HEK293 (cell line): Measurements from ENCODE around the gene ARFIP2.

Experiments
- PRDM1 ChIP-seq: fragments of 450-650 bp; formaldehyde crosslinking; IDR thresholded peaks from 2 replicates; pipeline ENCODE4; 2016; ENCODE audit warnings: missing biosample characterization, missing genetic modification characterization
- ZNF214 ChIP-seq: fragments of 450-650 bp; formaldehyde crosslinking; IDR thresholded peaks from 2 replicates; pipeline ENCODE4 v1.5.1; 2017; ENCODE audit warnings: missing biosample characterization, mild to moderate bottlenecking, missing genetic modification characterization, borderline replicate concordance
- TF ChIP-seq, protein P1 (sequence below): fragments of 450-650 bp; formaldehyde crosslinking; IDR thresholded peaks from 2 replicates; pipeline ENCODE4 v1.5.1; 2016; ENCODE audit warnings: missing biosample characterization, missing genetic modification characterization
- TF ChIP-seq, protein P2 (sequence below): fragments of 450-650 bp; formaldehyde crosslinking; conservative IDR thresholded peaks from 2 replicates; pipeline ENCODE4 v1.5.1; 2016; ENCODE audit warnings: low read depth, missing biosample characterization, missing genetic modification characterization
- TF ChIP-seq, protein P3 (sequence below): fragments of 450-650 bp; formaldehyde crosslinking; IDR thresholded peaks from 2 replicates; pipeline ENCODE4 v1.5.1; 2016; ENCODE audit warnings: missing biosample characterization, missing genetic modification characterization
- TF ChIP-seq, protein P4 (sequence below): fragments of 450-650 bp; formaldehyde crosslinking; IDR thresholded peaks from 2 replicates; pipeline ENCODE4 v1.5.1; 2016; ENCODE audit warnings: missing biosample characterization, missing genetic modification characterization

ARFIP2 gene

DNA sequence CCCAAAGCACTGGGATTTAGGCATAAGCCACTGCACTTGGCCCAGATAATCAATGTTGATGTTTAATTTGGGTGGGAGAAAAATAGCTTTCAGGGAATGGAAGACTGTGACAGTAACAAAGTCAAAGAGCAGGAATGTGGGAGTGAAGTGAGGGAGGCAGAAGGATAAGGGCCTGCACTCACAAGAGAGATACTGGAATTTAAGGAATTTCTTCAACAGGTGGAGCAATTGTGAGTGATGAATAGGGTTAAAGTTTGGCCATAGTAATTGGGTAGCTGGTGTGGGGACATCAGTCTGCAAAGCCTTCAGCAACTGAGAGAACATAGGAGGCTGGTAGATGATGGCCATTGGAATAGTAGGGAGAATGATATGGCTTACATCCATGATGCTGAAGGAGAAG, 53.6 kb downstream of the ARFIP2 start (continued):
- TF ChIP-seq, protein P1, sequence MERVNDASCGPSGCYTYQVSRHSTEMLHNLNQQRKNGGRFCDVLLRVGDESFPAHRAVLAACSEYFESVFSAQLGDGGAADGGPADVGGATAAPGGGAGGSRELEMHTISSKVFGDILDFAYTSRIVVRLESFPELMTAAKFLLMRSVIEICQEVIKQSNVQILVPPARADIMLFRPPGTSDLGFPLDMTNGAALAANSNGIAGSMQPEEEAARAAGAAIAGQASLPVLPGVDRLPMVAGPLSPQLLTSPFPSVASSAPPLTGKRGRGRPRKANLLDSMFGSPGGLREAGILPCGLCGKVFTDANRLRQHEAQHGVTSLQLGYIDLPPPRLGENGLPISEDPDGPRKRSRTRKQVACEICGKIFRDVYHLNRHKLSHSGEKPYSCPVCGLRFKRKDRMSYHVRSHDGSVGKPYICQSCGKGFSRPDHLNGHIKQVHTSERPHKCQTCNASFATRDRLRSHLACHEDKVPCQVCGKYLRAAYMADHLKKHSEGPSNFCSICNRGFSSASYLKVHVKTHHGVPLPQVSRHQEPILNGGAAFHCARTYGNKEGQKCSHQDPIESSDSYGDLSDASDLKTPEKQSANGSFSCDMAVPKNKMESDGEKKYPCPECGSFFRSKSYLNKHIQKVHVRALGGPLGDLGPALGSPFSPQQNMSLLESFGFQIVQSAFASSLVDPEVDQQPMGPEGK (tag by site-specific recombination), result no peak
- TF ChIP-seq, protein P2, sequence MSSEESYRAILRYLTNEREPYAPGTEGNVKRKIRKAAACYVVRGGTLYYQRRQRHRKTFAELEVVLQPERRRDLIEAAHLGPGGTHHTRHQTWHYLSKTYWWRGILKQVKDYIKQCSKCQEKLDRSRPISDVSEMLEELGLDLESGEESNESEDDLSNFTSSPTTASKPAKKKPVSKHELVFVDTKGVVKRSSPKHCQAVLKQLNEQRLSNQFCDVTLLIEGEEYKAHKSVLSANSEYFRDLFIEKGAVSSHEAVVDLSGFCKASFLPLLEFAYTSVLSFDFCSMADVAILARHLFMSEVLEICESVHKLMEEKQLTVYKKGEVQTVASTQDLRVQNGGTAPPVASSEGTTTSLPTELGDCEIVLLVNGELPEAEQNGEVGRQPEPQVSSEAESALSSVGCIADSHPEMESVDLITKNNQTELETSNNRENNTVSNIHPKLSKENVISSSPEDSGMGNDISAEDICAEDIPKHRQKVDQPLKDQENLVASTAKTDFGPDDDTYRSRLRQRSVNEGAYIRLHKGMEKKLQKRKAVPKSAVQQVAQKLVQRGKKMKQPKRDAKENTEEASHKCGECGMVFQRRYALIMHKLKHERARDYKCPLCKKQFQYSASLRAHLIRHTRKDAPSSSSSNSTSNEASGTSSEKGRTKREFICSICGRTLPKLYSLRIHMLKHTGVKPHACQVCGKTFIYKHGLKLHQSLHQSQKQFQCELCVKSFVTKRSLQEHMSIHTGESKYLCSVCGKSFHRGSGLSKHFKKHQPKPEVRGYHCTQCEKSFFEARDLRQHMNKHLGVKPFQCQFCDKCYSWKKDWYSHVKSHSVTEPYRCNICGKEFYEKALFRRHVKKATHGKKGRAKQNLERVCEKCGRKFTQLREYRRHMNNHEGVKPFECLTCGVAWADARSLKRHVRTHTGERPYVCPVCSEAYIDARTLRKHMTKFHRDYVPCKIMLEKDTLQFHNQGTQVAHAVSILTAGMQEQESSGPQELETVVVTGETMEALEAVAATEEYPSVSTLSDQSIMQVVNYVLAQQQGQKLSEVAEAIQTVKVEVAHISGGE (tag by site-specific recombination), result no peak
- TF ChIP-seq ZNF214 (tag by site-specific recombination) (no peak), PRDM1 (tag by site-specific recombination) (no peak)
- TF ChIP-seq, protein P3, sequence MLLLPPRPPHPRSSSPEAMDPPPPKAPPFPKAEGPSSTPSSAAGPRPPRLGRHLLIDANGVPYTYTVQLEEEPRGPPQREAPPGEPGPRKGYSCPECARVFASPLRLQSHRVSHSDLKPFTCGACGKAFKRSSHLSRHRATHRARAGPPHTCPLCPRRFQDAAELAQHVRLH (tag by site-specific recombination), result no peak
- TF ChIP-seq, protein P4, sequence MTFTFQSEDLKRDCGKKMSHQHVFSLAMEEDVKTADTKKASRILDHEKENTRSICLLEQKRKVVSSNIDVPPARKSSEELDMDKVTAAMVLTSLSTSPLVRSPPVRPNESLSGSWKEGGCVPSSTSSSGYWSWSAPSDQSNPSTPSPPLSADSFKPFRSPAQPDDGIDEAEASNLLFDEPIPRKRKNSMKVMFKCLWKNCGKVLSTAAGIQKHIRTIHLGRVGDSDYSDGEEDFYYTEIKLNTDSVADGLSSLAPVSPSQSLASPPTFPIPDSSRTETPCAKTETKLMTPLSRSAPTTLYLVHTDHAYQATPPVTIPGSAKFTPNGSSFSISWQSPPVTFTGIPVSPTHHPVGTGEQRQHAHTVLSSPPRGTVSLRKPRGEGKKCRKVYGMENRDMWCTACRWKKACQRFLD (tag by site-specific recombination), result no peak
